Choroid plexus epithelial cell (primary cell): Measurements from ENCODE around the gene EPHA4.

Source experiments
- DNase-seq: peaks from one replicate; pipeline ENCODE4 v3.0.0-alpha.2; 2010; ENCODE audit warnings: low read depth
- H3K4me3 ChIP-seq: 2 replicates; pipeline ENCODE4 v1.5.1; 2011; ENCODE audit warnings: low read depth, mild to moderate bottlenecking, control low read depth, low read length, moderate library complexity
- CTCF ChIP-seq: conservative IDR thresholded peaks from 2 replicates; pipeline ENCODE4 v1.5.1; 2011; ENCODE audit warnings: low read depth, mild to moderate bottlenecking, control low read depth, inconsistent platforms, low read length, moderate library complexity

EPHA4 gene

GRCh38 chr2:221490506-221491060 is 81.5 kb downstream of the EPHA4 start:
- no peak for DNase-seq
- TF ChIP-seq CTCF = no peak
- H3K4me3 ChIP-seq = no peak overlapping the region

DNA sequence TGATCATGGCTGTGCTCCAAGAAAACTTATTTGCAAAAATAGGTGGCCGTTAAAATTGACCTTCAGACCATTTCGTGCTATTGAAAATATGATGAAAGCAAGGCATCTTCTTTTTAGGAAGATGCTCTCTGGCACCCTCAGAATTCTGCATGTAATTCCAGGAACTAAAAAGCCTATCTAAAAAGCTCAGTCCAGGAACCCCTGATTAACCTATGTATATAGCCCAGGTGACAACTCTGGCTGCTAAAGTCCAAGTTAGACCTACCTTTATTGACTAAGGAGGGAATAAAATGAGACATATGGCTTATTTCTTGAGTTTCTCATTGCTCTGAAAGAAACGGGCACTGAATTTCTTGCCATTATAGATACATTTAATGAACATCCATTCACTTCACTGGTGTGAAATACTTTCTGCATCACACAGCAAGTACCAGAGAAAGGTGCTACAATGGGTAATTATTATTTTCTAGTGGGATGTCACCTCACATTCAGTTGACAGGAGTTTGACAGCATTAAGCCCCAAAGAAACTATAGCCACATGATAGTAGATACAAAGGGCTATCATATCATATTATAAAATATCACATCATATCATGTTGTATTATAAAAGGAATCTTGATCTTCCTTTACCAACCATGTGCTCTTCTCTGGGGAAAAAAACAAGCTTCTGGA is 83.8 kb downstream of the EPHA4 start:
- no peak overlapping the region for H3K4me3 ChIP-seq
- DNase-seq = no peak
- no peak for TF ChIP-seq CTCF

DNA sequence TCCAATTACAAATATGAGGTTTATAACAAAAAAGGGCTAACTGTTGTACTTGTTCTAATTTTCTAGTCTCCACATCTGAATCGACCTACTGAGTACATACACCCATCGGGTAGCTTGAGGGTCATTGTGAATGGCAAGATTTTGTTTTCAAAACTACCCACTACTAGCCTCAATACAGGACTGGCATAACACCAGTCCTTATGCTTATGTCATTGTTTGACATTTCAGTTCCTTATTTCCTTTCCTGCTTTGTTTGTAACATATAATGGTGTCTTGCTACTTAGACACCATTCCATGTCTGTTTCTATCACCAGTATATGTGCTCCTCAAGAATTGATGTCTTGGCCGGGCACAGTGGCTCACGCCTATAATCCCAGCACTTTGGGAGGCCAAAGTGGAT is 86.0 kb downstream of the EPHA4 start:
- no peak overlapping the region for H3K4me3 ChIP-seq
- no peak for TF ChIP-seq CTCF
- DNase-seq = no peak

- H3K4me3 ChIP-seq = no peak overlapping the region
- no peak for TF ChIP-seq CTCF
- DNase-seq = no peak
These were observed 86.6 kb downstream of the EPHA4 start for GRCh38 chr2:221485503-221485870.

DNA sequence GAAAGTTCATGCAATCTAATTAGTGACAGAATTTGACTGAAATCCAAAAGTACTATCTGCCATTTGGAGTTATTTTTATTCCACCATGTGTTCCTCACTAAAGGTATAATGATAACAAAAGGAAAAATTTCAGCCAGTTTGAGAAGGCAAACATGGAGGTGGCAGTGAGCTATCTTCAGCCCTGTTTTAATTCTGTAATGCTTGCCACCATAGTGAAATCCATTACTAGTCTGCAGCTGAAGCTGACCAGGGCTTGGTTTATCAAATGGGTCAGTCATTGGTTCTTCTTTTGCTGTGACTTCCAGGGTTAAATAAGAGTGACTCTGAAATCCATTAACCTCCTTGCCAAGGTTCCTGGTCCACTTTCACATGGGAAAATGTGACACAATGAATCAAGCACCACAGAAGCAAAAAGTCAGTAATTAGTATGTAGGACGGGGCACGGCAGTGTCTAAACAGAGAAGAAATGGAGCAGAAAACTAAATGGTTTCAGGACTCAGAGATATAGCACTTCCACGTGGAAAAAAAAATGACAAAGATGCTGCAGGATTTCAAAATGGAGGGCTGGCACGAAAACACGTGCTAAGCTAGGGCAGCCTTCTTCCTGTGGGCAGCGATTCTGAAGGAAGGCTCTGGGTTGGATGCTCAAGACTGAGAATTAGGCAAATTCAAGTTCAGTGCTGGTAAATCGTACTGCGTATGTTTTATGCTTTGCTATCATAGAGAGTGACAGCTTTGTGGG is 87.2 kb downstream of the EPHA4 start:
- DNase-seq = no peak
- H3K4me3 ChIP-seq = no peak overlapping the region
- TF ChIP-seq CTCF = no peak

GRCh38 chr2:221482666-221483455 is 89.2 kb downstream of the EPHA4 start:
- DNase-seq = no peak
- TF ChIP-seq CTCF = no peak

More at GRCh38 chr2:221482666-221483455, 89.2 kb downstream of the EPHA4 start:
- H3K4me3 ChIP-seq = no peak overlapping the region
